ENCODE results near the gene REP15.
"Not testable (repeated sequence)": the region's sequence is repeated elsewhere in the genome, so short reads cannot be mapped to it uniquely, and the experiment has no call there.

The REP15 gene

GRCh38 chr12:27711967-27712366 is 15.7 kb downstream of the REP15 start:
- H3K27ac ChIP-seq (ENCODE audit: low read length), result no peak overlapping the region
- no peaks in the 10 kb centered on the region; the same call in 1 of the 2 replicates for H3K4me1 ChIP-seq (ENCODE audit: control insufficient read depth, insufficient read depth, low read length)
- DNase-seq (ENCODE audit: low read depth, low spot score), result no peak
- no peaks in the 10 kb centered on the region for H3K9me3 ChIP-seq (ENCODE audit: control insufficient read depth, insufficient read depth, low read length)
- no peaks in the 10 kb centered on the region for H3K27me3 ChIP-seq (ENCODE audit: control insufficient read depth, insufficient read depth, low read length)
- 100% methylated on average over 2 of the region's 2 CpGs for WGBS (ENCODE audit: insufficient coverage, insufficient read length)
- no peaks in the 10 kb centered on the region; the same call in 1 of the 2 replicates for H3K36me3 ChIP-seq (ENCODE audit: control insufficient read depth, insufficient read depth, low read length)
- no peak overlapping the region for H3K4me3 ChIP-seq (ENCODE audit: low read length)

GRCh38 chr12:27723212-27723611 is 27.0 kb downstream of the REP15 start:
- Histone ChIP-seq H3K9me3 (ENCODE audit: control insufficient read depth, insufficient read depth, low read length) (no peaks in the 10 kb centered on the region), H3K4me1 (ENCODE audit: control insufficient read depth, insufficient read depth, low read length) (no peaks in the 10 kb centered on the region), H3K27ac (ENCODE audit: low read length) (no peak overlapping the region), H3K36me3 (ENCODE audit: control insufficient read depth, insufficient read depth, low read length) (peaks cover 2% of the 10 kb centered on the region; the same call in 1 of the 2 replicates), H3K4me3 (ENCODE audit: low read length) (no peak overlapping the region), H3K27me3 (ENCODE audit: control insufficient read depth, insufficient read depth, low read length) (no peaks in the 10 kb centered on the region)
- WGBS (ENCODE audit: insufficient coverage, insufficient read length), result no CpG with 5 or more reads among the region's 1 CpG
- DNase-seq (ENCODE audit: low read depth, low spot score), result no peak

- no peak for DNase-seq (ENCODE audit: low read depth, low spot score)
- WGBS (ENCODE audit: insufficient coverage, insufficient read length), result no CpG with 5 or more reads among the region's 4 CpGs
- Histone ChIP-seq H3K27ac (ENCODE audit: low read length) (no peak overlapping the region), H3K36me3 (ENCODE audit: control insufficient read depth, insufficient read depth, low read length) (no peaks in the 10 kb centered on the region), H3K4me3 (ENCODE audit: low read length) (no peak overlapping the region), H3K27me3 (ENCODE audit: control insufficient read depth, insufficient read depth, low read length) (no peaks in the 10 kb centered on the region), H3K4me1 (ENCODE audit: control insufficient read depth, insufficient read depth, low read length) (no peaks in the 10 kb centered on the region), H3K9me3 (ENCODE audit: control insufficient read depth, insufficient read depth, low read length) (no peaks in the 10 kb centered on the region)
Measured at GRCh38 chr12:27730097-27730588, 33.9 kb downstream of the REP15 start.

GRCh38 chr12:27732281-27732680 is 36.0 kb downstream of the REP15 start:
- DNase-seq (ENCODE audit: low read depth, low spot score), result no peak
- H3K4me3 ChIP-seq (ENCODE audit: low read length), result no peak overlapping the region
- no CpG with 5 or more reads among the region's 2 CpGs for WGBS (ENCODE audit: insufficient coverage, insufficient read length)

GRCh38 chr12:27733052-27733656 is 36.9 kb downstream of the REP15 start:
- Histone ChIP-seq H3K4me1 (ENCODE audit: control insufficient read depth, insufficient read depth, low read length) (no peaks in the 10 kb centered on the region), H3K9me3 (ENCODE audit: control insufficient read depth, insufficient read depth, low read length) (no peaks in the 10 kb centered on the region), H3K27ac (ENCODE audit: low read length) (no peak overlapping the region), H3K4me3 (ENCODE audit: low read length) (no peak overlapping the region), H3K36me3 (ENCODE audit: control insufficient read depth, insufficient read depth, low read length) (no peaks in the 10 kb centered on the region; the same call in 1 of the 2 replicates), H3K27me3 (ENCODE audit: control insufficient read depth, insufficient read depth, low read length) (no peaks in the 10 kb centered on the region)
- no CpG with 5 or more reads among the region's 3 CpGs for WGBS (ENCODE audit: insufficient coverage, insufficient read length)
- DNase-seq (ENCODE audit: low read depth, low spot score), result no peak

More at GRCh38 chr12:27732281-27732680, 36.0 kb downstream of the REP15 start:
- Histone ChIP-seq H3K4me1 (ENCODE audit: control insufficient read depth, insufficient read depth, low read length) (no peaks in the 10 kb centered on the region), H3K9me3 (ENCODE audit: control insufficient read depth, insufficient read depth, low read length) (no peaks in the 10 kb centered on the region), H3K27ac (ENCODE audit: low read length) (no peak overlapping the region), H3K27me3 (ENCODE audit: control insufficient read depth, insufficient read depth, low read length) (no peaks in the 10 kb centered on the region), H3K36me3 (ENCODE audit: control insufficient read depth, insufficient read depth, low read length) (no peaks in the 10 kb centered on the region; the same call in 1 of the 2 replicates)

- DNase-seq (ENCODE audit: low read depth, low spot score), result no peak
- Histone ChIP-seq H3K36me3 (ENCODE audit: control insufficient read depth, insufficient read depth, low read length) (no peaks in the 10 kb centered on the region; the same call in 1 of the 2 replicates), H3K4me1 (ENCODE audit: control insufficient read depth, insufficient read depth, low read length) (no peaks in the 10 kb centered on the region), H3K27me3 (ENCODE audit: control insufficient read depth, insufficient read depth, low read length) (no peaks in the 10 kb centered on the region), H3K27ac (ENCODE audit: low read length) (no peak overlapping the region), H3K4me3 (ENCODE audit: low read length) (no peak overlapping the region), H3K9me3 (ENCODE audit: control insufficient read depth, insufficient read depth, low read length) (no peaks in the 10 kb centered on the region)
- no CpG with 5 or more reads among the region's 1 CpG for WGBS (ENCODE audit: insufficient coverage, insufficient read length)
Measured at GRCh38 chr12:27733791-27734190, 37.5 kb downstream of the REP15 start.

- H3K9me3 ChIP-seq (ENCODE audit: control insufficient read depth, insufficient read depth, low read length); H3K4me1 ChIP-seq (ENCODE audit: control insufficient read depth, insufficient read depth, low read length); H3K27ac ChIP-seq (ENCODE audit: low read length); H3K36me3 ChIP-seq (ENCODE audit: control insufficient read depth, insufficient read depth, low read length); H3K27me3 ChIP-seq (ENCODE audit: control insufficient read depth, insufficient read depth, low read length); DNase-seq (ENCODE audit: low read depth, low spot score); H3K4me3 ChIP-seq (ENCODE audit: low read length): not testable (repeated sequence)
- no CpG with 5 or more reads among the region's 9 CpGs for WGBS (ENCODE audit: insufficient coverage, insufficient read length)
Measured at GRCh38 chr12:27734321-27734720, 38.1 kb downstream of the REP15 start.

- Histone ChIP-seq H3K4me3 (ENCODE audit: low read length) (no peak overlapping the region), H3K36me3 (ENCODE audit: control insufficient read depth, insufficient read depth, low read length) (peaks cover 3% of the 10 kb centered on the region; the same call in 1 of the 2 replicates), H3K9me3 (ENCODE audit: control insufficient read depth, insufficient read depth, low read length) (no peaks in the 10 kb centered on the region), H3K27ac (ENCODE audit: low read length) (no peak overlapping the region), H3K4me1 (ENCODE audit: control insufficient read depth, insufficient read depth, low read length) (no peaks in the 10 kb centered on the region), H3K27me3 (ENCODE audit: control insufficient read depth, insufficient read depth, low read length) (no peaks in the 10 kb centered on the region)
- no CpG with 5 or more reads among the region's 5 CpGs for WGBS (ENCODE audit: insufficient coverage, insufficient read length)
- no peak for DNase-seq (ENCODE audit: low read depth, low spot score)
Measured at GRCh38 chr12:27743601-27744000, 47.4 kb downstream of the REP15 start.

GRCh38 chr12:27745734-27746133 is 49.5 kb downstream of the REP15 start:
- not testable (repeated sequence) for H3K27ac ChIP-seq (ENCODE audit: low read length)

More at GRCh38 chr12:27745734-27746133, 49.5 kb downstream of the REP15 start:
- H3K9me3 ChIP-seq (ENCODE audit: control insufficient read depth, insufficient read depth, low read length); H3K4me3 ChIP-seq (ENCODE audit: low read length); H3K27me3 ChIP-seq (ENCODE audit: control insufficient read depth, insufficient read depth, low read length); DNase-seq (ENCODE audit: low read depth, low spot score); H3K36me3 ChIP-seq (ENCODE audit: control insufficient read depth, insufficient read depth, low read length); H3K4me1 ChIP-seq (ENCODE audit: control insufficient read depth, insufficient read depth, low read length): not testable (repeated sequence)
- no CpG with 5 or more reads among the region's 1 CpG for WGBS (ENCODE audit: insufficient coverage, insufficient read length)
